ENCODE measurements around the gene ZMIZ2.

ZMIZ2 gene

GRCh38 chr7:44754802-44755697 lies 6.4 kb downstream of the ZMIZ2 start:
- FAIRE-seq (no peak), DNase-seq (ENCODE audit: insufficient read length, low spot score) (no peak)

- FAIRE-seq (no peak), DNase-seq (ENCODE audit: insufficient read length, low spot score) (no peak)
Observed at GRCh38 chr7:44755698-44756627, 7.3 kb downstream of the ZMIZ2 start.

- DNase-seq (ENCODE audit: insufficient read length, low spot score) (no peak), FAIRE-seq (no peak)
Observed at GRCh38 chr7:44756904-44757303, 8.3 kb downstream of the ZMIZ2 start.

- DNase-seq (ENCODE audit: insufficient read length, low spot score) (no peak), FAIRE-seq (no peak)
Observed at GRCh38 chr7:44757311-44757710, 8.7 kb downstream of the ZMIZ2 start.

- no peak for FAIRE-seq
- DNase-seq (ENCODE audit: insufficient read length, low spot score) = no peak
Observed at GRCh38 chr7:44757739-44758138, 9.1 kb downstream of the ZMIZ2 start.

GRCh38 chr7:44759246-44759645 lies 10.6 kb downstream of the ZMIZ2 start:
- DNase-seq (ENCODE audit: insufficient read length, low spot score) (no peak), FAIRE-seq (no peak)

GRCh38 chr7:44760034-44760580 lies 11.5 kb downstream of the ZMIZ2 start:
- no peak for FAIRE-seq
- no peak for DNase-seq (ENCODE audit: insufficient read length, low spot score)

GRCh38 chr7:44761207-44762161 lies 12.8 kb downstream of the ZMIZ2 start:
- no peak for FAIRE-seq
- no peak for DNase-seq (ENCODE audit: insufficient read length, low spot score)

- FAIRE-seq (no peak), DNase-seq (ENCODE audit: insufficient read length, low spot score) (no peak)
Observed at GRCh38 chr7:44762300-44762699, 13.7 kb downstream of the ZMIZ2 start.

- DNase-seq (ENCODE audit: insufficient read length, low spot score) (no peak), FAIRE-seq (no peak)
Observed at GRCh38 chr7:44762726-44763522, 14.3 kb downstream of the ZMIZ2 start.

- FAIRE-seq (no peak), DNase-seq (ENCODE audit: insufficient read length, low spot score) (no peak)
Observed at GRCh38 chr7:44764081-44764480, 15.4 kb downstream of the ZMIZ2 start.

GRCh38 chr7:44764665-44765578 lies 16.3 kb downstream of the ZMIZ2 start:
- FAIRE-seq (no peak), DNase-seq (ENCODE audit: insufficient read length, low spot score) (no peak)

- no peak for DNase-seq (ENCODE audit: insufficient read length, low spot score)
- no peak for FAIRE-seq
Observed at GRCh38 chr7:44765579-44766415, 17.1 kb downstream of the ZMIZ2 start.

- FAIRE-seq = no peak
- DNase-seq (ENCODE audit: insufficient read length, low spot score) = no peak
Observed at GRCh38 chr7:44766416-44766801, 17.8 kb downstream of the ZMIZ2 start.

GRCh38 chr7:44767134-44767911 lies 18.7 kb downstream of the ZMIZ2 start:
- FAIRE-seq = no peak
- no peak for DNase-seq (ENCODE audit: insufficient read length, low spot score)

GRCh38 chr7:44767912-44768627 lies 19.4 kb downstream of the ZMIZ2 start:
- FAIRE-seq (no peak), DNase-seq (ENCODE audit: insufficient read length, low spot score) (no peak)

Measured in GM19239 (cell line).